Measurements from ENCODE around the gene DYNLT4. TPM values are rescaled to one million over a fixed set of nuclear protein-coding genes. Genes with fewer than 3 reads are reported as not detected.
A peak's percentile ranks its signal among the peaks of the same experiment; 100 is the strongest.

Gene DYNLT4
- polyA plus RNA-seq, 1 of the 3 experiments (the other 2 are of a cell fraction) = 0.61 TPM

DNA sequence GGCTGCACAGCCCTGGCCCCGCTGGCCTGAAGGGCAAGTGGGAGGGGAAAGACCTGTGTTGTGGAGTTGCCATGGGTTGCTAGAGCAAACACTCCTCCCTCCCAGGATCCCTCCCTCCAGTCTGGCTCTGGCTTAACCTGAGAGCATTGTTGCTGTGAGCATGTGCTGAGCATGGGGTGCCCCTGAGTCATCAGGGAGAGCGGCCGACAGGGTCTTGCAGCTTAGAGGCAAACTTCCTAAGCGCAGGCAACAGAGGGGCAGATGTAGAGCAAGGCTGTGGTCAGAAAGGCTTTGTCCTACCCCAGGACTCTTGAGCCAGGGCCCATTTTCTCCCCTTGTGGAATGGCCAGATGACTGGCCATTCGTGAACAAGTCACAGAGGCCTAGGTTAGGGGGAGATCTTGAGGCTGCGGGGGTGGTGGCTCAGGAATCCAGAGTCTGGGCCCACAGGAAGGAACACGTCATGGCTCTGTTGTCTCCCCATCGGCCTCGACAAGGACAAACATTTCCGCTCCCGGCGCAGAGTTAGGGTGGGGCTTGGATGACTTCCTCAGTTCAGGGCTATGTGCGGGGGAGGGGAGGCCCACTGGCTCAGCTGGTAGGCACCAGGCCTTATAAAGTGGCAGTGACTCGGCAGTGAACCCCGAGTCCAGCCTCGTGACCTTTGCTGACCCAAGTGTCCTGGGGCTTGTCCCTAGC, 362 bp upstream of the DYNLT4 start (continued):
- TF ChIP-seq, protein P1, sequence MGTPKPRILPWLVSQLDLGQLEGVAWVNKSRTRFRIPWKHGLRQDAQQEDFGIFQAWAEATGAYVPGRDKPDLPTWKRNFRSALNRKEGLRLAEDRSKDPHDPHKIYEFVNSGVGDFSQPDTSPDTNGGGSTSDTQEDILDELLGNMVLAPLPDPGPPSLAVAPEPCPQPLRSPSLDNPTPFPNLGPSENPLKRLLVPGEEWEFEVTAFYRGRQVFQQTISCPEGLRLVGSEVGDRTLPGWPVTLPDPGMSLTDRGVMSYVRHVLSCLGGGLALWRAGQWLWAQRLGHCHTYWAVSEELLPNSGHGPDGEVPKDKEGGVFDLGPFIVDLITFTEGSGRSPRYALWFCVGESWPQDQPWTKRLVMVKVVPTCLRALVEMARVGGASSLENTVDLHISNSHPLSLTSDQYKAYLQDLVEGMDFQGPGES (IDR thresholded peaks at IDR 0.05; ENCODE audit: low read depth, low read length) = no peak
- TF ChIP-seq FOXJ3 (CRISPR knock-in tag; IDR thresholded peaks at IDR 0.05) = no peak
- TF ChIP-seq MXI1 (IDR thresholded peaks at IDR 0.05; ENCODE audit: low read depth, low read length) = 0 out of 2 replicates have a peak, but pooled peaks have one; percentile 22
- no peak for TF ChIP-seq RCOR1 (IDR thresholded peaks at IDR 0.05; ENCODE audit: low read length)
- peak; percentile 91; the same call in 1 of the 2 replicates for TF ChIP-seq RXRA (IDR thresholded peaks at IDR 0.05; ENCODE audit: borderline replicate concordance, low read depth)
- peak; percentile 65 for TF ChIP-seq GABPA (IDR thresholded peaks at IDR 0.05; ENCODE audit: low read depth)
- TF ChIP-seq SMC3 (IDR thresholded peaks at IDR 0.05; ENCODE audit: low read depth, low read length) = no peak
- TF ChIP-seq TAF1 (IDR thresholded peaks at IDR 0.05; ENCODE audit: borderline replicate concordance, low read depth, low read length) = no peak; the same call in 1 of the 2 replicates
- no peak; the same call in 1 of the 2 replicates for TF ChIP-seq NRF1 (IDR thresholded peaks at IDR 0.05; ENCODE audit: low read depth, low read length)
- TF ChIP-seq, protein P2, sequence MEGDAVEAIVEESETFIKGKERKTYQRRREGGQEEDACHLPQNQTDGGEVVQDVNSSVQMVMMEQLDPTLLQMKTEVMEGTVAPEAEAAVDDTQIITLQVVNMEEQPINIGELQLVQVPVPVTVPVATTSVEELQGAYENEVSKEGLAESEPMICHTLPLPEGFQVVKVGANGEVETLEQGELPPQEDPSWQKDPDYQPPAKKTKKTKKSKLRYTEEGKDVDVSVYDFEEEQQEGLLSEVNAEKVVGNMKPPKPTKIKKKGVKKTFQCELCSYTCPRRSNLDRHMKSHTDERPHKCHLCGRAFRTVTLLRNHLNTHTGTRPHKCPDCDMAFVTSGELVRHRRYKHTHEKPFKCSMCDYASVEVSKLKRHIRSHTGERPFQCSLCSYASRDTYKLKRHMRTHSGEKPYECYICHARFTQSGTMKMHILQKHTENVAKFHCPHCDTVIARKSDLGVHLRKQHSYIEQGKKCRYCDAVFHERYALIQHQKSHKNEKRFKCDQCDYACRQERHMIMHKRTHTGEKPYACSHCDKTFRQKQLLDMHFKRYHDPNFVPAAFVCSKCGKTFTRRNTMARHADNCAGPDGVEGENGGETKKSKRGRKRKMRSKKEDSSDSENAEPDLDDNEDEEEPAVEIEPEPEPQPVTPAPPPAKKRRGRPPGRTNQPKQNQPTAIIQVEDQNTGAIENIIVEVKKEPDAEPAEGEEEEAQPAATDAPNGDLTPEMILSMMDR (IDR thresholded peaks at IDR 0.05) = no peak
- peak; percentile 69 for TF ChIP-seq SIN3A (IDR thresholded peaks at IDR 0.05; ENCODE audit: borderline replicate concordance, low read depth, low read length)
- peak in 1 of 2 experiments; percentile 84; a peak in 2 of 4 replicates for TF ChIP-seq EP300 (IDR thresholded peaks at IDR 0.05; ENCODE audit: borderline replicate concordance in 1 of 2, low read depth in 1 of 2, low read length in 1 of 2)
- TF ChIP-seq, protein P3, sequence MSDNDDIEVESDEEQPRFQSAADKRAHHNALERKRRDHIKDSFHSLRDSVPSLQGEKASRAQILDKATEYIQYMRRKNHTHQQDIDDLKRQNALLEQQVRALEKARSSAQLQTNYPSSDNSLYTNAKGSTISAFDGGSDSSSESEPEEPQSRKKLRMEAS (IDR thresholded peaks at IDR 0.05; ENCODE audit: low read depth) = peak; percentile 99
- TF ChIP-seq CHD2 (IDR thresholded peaks at IDR 0.05; ENCODE audit: low read length, partially characterized antibody) = no peak
- TF ChIP-seq, protein P4, sequence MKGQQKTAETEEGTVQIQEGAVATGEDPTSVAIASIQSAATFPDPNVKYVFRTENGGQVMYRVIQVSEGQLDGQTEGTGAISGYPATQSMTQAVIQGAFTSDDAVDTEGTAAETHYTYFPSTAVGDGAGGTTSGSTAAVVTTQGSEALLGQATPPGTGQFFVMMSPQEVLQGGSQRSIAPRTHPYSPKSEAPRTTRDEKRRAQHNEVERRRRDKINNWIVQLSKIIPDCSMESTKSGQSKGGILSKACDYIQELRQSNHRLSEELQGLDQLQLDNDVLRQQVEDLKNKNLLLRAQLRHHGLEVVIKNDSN (IDR thresholded peaks at IDR 0.05; ENCODE audit: borderline replicate concordance, low read depth) = 0 out of 2 replicates have a peak, but pooled peaks have one; percentile 1
- no peak for TF ChIP-seq EZH2phosphoT487 (IDR thresholded peaks at IDR 0.05; ENCODE audit: borderline replicate concordance, low read depth)
- no peak for TF ChIP-seq GATA2 (CRISPR knock-in tag; IDR thresholded peaks at IDR 0.05)
- TF ChIP-seq FOSL2 (IDR thresholded peaks at IDR 0.05; ENCODE audit: borderline replicate concordance, low read depth) = peak; percentile 53
- TF ChIP-seq YY1 (IDR thresholded peaks at IDR 0.05; ENCODE audit: low read depth) = peak; percentile 56; the same call in 1 of the 2 replicates
- TF ChIP-seq, protein P5, sequence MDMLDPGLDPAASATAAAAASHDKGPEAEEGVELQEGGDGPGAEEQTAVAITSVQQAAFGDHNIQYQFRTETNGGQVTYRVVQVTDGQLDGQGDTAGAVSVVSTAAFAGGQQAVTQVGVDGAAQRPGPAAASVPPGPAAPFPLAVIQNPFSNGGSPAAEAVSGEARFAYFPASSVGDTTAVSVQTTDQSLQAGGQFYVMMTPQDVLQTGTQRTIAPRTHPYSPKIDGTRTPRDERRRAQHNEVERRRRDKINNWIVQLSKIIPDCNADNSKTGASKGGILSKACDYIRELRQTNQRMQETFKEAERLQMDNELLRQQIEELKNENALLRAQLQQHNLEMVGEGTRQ (IDR thresholded peaks at IDR 0.05; ENCODE audit: borderline replicate concordance, low read depth, low read length) = no peak
- TF ChIP-seq MEF2A (IDR thresholded peaks at IDR 0.05; ENCODE audit: borderline replicate concordance, low read depth) = no peak
- TF ChIP-seq TEAD4 (IDR thresholded peaks at IDR 0.05; ENCODE audit: borderline replicate concordance, insufficient read depth) = peak; percentile 75
- no peak for TF ChIP-seq RAD21 (IDR thresholded peaks at IDR 0.05; ENCODE audit: low read length)
- TF ChIP-seq, protein P6, sequence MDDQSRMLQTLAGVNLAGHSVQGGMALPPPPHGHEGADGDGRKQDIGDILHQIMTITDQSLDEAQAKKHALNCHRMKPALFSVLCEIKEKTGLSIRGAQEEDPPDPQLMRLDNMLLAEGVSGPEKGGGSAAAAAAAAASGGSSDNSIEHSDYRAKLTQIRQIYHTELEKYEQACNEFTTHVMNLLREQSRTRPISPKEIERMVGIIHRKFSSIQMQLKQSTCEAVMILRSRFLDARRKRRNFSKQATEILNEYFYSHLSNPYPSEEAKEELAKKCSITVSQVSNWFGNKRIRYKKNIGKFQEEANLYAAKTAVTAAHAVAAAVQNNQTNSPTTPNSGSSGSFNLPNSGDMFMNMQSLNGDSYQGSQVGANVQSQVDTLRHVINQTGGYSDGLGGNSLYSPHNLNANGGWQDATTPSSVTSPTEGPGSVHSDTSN (IDR thresholded peaks at IDR 0.05) = peak; percentile 58
- TF ChIP-seq RFX5 (IDR thresholded peaks at IDR 0.05; ENCODE audit: low read length) = no peak
- peak; percentile 57; the same call in 1 of the 2 replicates for TF ChIP-seq ELF1 (IDR thresholded peaks at IDR 0.05)
